IMR-90 (cell line): ENCODE measurements around the gene BTBD9.

Experiments used
- BHLHE40 ChIP-seq: fragments of 150-350 bp; IDR thresholded peaks from 2 replicates; pipeline ENCODE4 v1.6.1; 2016; ENCODE audit warnings: mild to moderate bottlenecking, low read depth, low read length
- CEBPB ChIP-seq: IDR thresholded peaks from 2 replicates; pipeline ENCODE4 v1.6.1; 2012; ENCODE audit warnings: low read depth, low read length, improper control_type of control experiment
- CHD1 ChIP-seq: IDR thresholded peaks from 2 replicates; pipeline ENCODE4 v1.6.1; 2012; ENCODE audit warnings: low read depth, low read length, improper control_type of control experiment
- CTCF ChIP-seq: conservative IDR thresholded peaks from 2 replicates; pipeline ENCODE4 v1.5.1; 2012; ENCODE audit warnings: mild to moderate bottlenecking, low read depth, low read length, improper control_type of control experiment
- ELK1 ChIP-seq: fragments of 150-350 bp; IDR thresholded peaks from 2 replicates; pipeline ENCODE4 v1.6.1; 2016; ENCODE audit warnings: low read depth, mild to moderate bottlenecking, low read length, moderate library complexity, borderline replicate concordance
- FOS ChIP-seq: fragments of 150-350 bp; IDR thresholded peaks from 2 replicates; pipeline ENCODE4 v1.6.1; 2016; ENCODE audit warnings: low read depth, low read length
- MAFK ChIP-seq: IDR thresholded peaks from 2 replicates; pipeline ENCODE4 v1.6.1; 2012; ENCODE audit warnings: low read depth, low read length, improper control_type of control experiment
- MXI1 ChIP-seq: IDR thresholded peaks from 2 replicates; pipeline ENCODE4 v1.6.1; 2012; ENCODE audit warnings: low read depth, mild to moderate bottlenecking, low read length, moderate library complexity, borderline replicate concordance
- POLR2A ChIP-seq: IDR thresholded peaks from 2 replicates; pipeline ENCODE4 v1.6.1; 2012; ENCODE audit warnings: mild to moderate bottlenecking, low read depth, low read length
- RAD21 ChIP-seq: IDR thresholded peaks from 2 replicates; pipeline ENCODE4 v1.6.1; 2012; ENCODE audit warnings: low read length, improper control_type of control experiment
- RCOR1 ChIP-seq: IDR thresholded peaks from 2 replicates; pipeline ENCODE4 v1.6.1; 2012; ENCODE audit warnings: mild to moderate bottlenecking, low read length, improper control_type of control experiment; ENCODE audit not compliant: insufficient replicate concordance
- RFX5 ChIP-seq: IDR thresholded peaks from 2 replicates; pipeline ENCODE4 v1.8.0; 2012; ENCODE audit warnings: low read depth, mild to moderate bottlenecking, low read length, moderate library complexity
- SMC3 ChIP-seq: fragments of 150-350 bp; IDR thresholded peaks from 2 replicates; pipeline ENCODE4 v1.6.1; 2016; ENCODE audit warnings: low read depth, mild to moderate bottlenecking, antibody characterized with exemption, low read length, moderate library complexity
- USF2 ChIP-seq: fragments of 150-350 bp; IDR thresholded peaks from 2 replicates; pipeline ENCODE4 v1.6.1; 2017; ENCODE audit warnings: mild to moderate bottlenecking, antibody characterized with exemption, low read length, low read depth

- no peak for TF ChIP-seq CTCF
- no peak for TF ChIP-seq POLR2A
- no peak for TF ChIP-seq RAD21
- no peak for TF ChIP-seq MAFK
- TF ChIP-seq CHD1 = no peak
- TF ChIP-seq USF2 = no peak
- TF ChIP-seq MXI1 = no peak
- TF ChIP-seq FOS = no peak
- no peak for TF ChIP-seq SMC3
- no peak for TF ChIP-seq ELK1
- no peak for TF ChIP-seq BHLHE40
- TF ChIP-seq CEBPB = no peak
- TF ChIP-seq RCOR1 = no peak
- TF ChIP-seq RFX5 = no peak
Observed at GRCh38 chr6:38156818-38157565, 482.7 kb downstream of the BTBD9 start.
